Measurements from ENCODE around the gene MAMDC2.

DNA sequence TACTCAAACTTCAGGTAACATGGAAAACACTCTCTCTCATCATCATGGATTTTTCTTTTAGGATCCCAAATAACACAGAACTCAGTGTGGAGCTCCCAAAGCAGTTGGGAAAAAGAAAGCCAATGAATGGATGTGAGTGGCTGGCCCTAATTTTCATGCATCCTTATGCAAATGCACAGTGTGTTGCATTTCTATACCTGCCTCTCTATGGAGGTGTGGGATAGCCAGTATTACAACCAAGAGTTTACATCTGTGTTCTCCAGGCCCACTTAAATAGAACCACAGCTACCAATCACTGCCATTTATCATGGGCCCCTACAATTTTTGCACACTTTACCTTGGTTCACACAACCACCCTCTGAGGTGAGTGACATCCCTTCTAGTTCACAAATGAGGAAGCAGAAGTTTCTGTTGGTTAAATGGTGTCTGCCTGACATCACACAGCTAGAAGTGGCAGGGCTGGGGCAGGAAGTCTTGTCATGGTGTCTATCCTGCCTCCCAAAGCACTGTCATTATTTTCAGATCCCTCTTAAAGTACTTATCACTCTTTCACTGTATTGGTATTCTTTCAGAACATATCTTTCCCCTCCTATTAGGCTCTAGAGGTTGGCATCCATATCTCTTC lies 17.3 kb downstream of the MAMDC2 start:
- TF ChIP-seq CTCF (IDR thresholded peaks at IDR 0.05): no peak
- TF ChIP-seq EZH2 (IDR thresholded peaks at IDR 0.05; ENCODE audit: borderline replicate concordance, insufficient read depth, low read depth, low read length, poor library complexity, severe bottlenecking): no peak

All from B cell (primary cell).